Lower leg skin (tissue), 3 donors: ENCODE results near the gene EIPR1.

Source experiments
- CTCF ChIP-seq, 3 donors: fragments of 450-650 bp; IDR thresholded peaks; one replicate each; pipeline ENCODE4 v1.5.1; 2016; ENCODE audit warnings: antibody characterized with exemption in 3 of 3, mild to moderate bottlenecking in 3 of 3, moderate library complexity in 2 of 3
- POLR2A ChIP-seq, 2 donors: fragments of 450-650 bp; IDR thresholded peaks; one replicate each; pipeline ENCODE4 v1.6.1; 2016 to 2017; ENCODE audit warnings: antibody characterized with exemption in 2 of 2, mild to moderate bottlenecking in 1 of 2, moderate library complexity in 1 of 2

- TF ChIP-seq CTCF (IDR thresholded peaks at IDR 0.05): no peak
- TF ChIP-seq POLR2A (IDR thresholded peaks at IDR 0.05): no peak
These were observed 14.6 kb upstream of the EIPR1 start for GRCh38 chr2:3392216-3392615.
